HEK293T (cell line): ENCODE results near the gene SRPK1.

ENCODE experiments used
- CTCF ChIA-PET: fragments of 350-600 bp; formaldehyde crosslinking; extraction: SDS; loops from one replicate; lab custom pipeline; 2021; ENCODE audit warnings: antibody characterized with exemption, inconsistent platforms; lab: Yijun Ruan, JAX
- POLR2A ChIA-PET: fragments of 350-600 bp; formaldehyde crosslinking; extraction: SDS; loops from one replicate; lab custom pipeline; 2020; ENCODE audit warnings: antibody characterized with exemption, inconsistent platforms; lab: Yijun Ruan, JAX
- DNase-seq: peaks from one replicate; pipeline ENCODE4 v3.0.0; 2012; ENCODE audit warnings: mixed read lengths; ENCODE audit errors: extremely low spot score
- ARNT ChIP-seq: fragments of 450-650 bp; IDR thresholded peaks from 2 replicates; pipeline ENCODE4 v1.6.1; 2017; ENCODE audit warnings: mild to moderate bottlenecking
- BHLHE40 ChIP-seq: fragments of 450-650 bp; IDR thresholded peaks from 2 replicates; pipeline ENCODE4 v1.6.1; 2016; ENCODE audit warnings: mild to moderate bottlenecking, moderate library complexity, borderline replicate concordance
- CTBP1 ChIP-seq: fragments of 450-650 bp; IDR thresholded peaks from 2 replicates; pipeline ENCODE4 v1.6.1; 2016; ENCODE audit warnings: borderline replicate concordance
- ELF4 ChIP-seq: fragments of 450-650 bp; IDR thresholded peaks from 2 replicates; pipeline ENCODE4 v1.6.1; 2017; ENCODE audit warnings: antibody characterized with exemption
- FOXA1 ChIP-seq: fragments of 450-650 bp; IDR thresholded peaks from 2 replicates; pipeline ENCODE4 v1.6.1; 2016; ENCODE audit warnings: mild to moderate bottlenecking
- FOXK2 ChIP-seq: fragments of 450-650 bp; IDR thresholded peaks from 2 replicates; pipeline ENCODE4 v1.6.1; 2016; ENCODE audit warnings: mild to moderate bottlenecking
- FOXM1 ChIP-seq: fragments of 450-650 bp; IDR thresholded peaks from 2 replicates; pipeline ENCODE4 v1.6.1; 2017; ENCODE audit warnings: mild to moderate bottlenecking, borderline replicate concordance
- HDGF ChIP-seq: fragments of 450-650 bp; IDR thresholded peaks from 2 replicates; pipeline ENCODE4 v1.6.1; 2017; ENCODE audit warnings: antibody characterized with exemption, borderline replicate concordance
- L3MBTL2 ChIP-seq: fragments of 450-650 bp; conservative IDR thresholded peaks from 2 replicates; pipeline ENCODE4 v1.6.1; 2016; ENCODE audit warnings: mild to moderate bottlenecking
- LEF1 ChIP-seq: fragments of 450-650 bp; IDR thresholded peaks from 2 replicates; pipeline ENCODE4 v1.6.1; 2017; ENCODE audit warnings: mild to moderate bottlenecking, borderline replicate concordance
- NFRKB ChIP-seq: fragments of 450-650 bp; IDR thresholded peaks from 2 replicates; pipeline ENCODE4 v1.6.1; 2016; ENCODE audit warnings: mild to moderate bottlenecking, moderate library complexity
- PKNOX1 ChIP-seq: fragments of 450-650 bp; IDR thresholded peaks from 2 replicates; pipeline ENCODE4 v1.6.1; 2016
- SP1 ChIP-seq: fragments of 450-650 bp; IDR thresholded peaks from 2 replicates; pipeline ENCODE4 v1.6.1; 2017
- SUZ12 ChIP-seq: fragments of 450-650 bp; IDR thresholded peaks from 2 replicates; pipeline ENCODE4 v1.6.1; 2016; ENCODE audit warnings: mild to moderate bottlenecking
- TARDBP ChIP-seq: fragments of 450-650 bp; IDR thresholded peaks from 2 replicates; pipeline ENCODE4 v1.6.1; 2016
- ZNF384 ChIP-seq: fragments of 450-650 bp; IDR thresholded peaks from 2 replicates; pipeline ENCODE4 v1.6.1; 2016

The SRPK1 gene

GRCh38 chr6:35874730-35875129 lies 46.2 kb downstream of the SRPK1 start:
- no peak for TF ChIP-seq HDGF
- no peak for DNase-seq
- ChIA-PET CTCF (no interaction called here), POLR2A (no interaction called here)

GRCh38 chr6:35859367-35859766 lies 61.5 kb downstream of the SRPK1 start:
- POLR2A ChIA-PET: no interaction called here
- CTCF ChIA-PET: interaction anchor here (0.6 kb wide), 1 partner anchor 1804 kb away, joined by 3 read pairs; no protein-coding TSS in a partner anchor
- DNase-seq: no peak
- TF ChIP-seq FOXA1 (no peak), ZNF384 (no peak), NFRKB (no peak), SUZ12 (no peak), LEF1 (no peak), ARNT (no peak), L3MBTL2 (no peak), HDGF (no peak), PKNOX1 (no peak), SP1 (no peak), BHLHE40 (no peak), CTBP1 (no peak), TARDBP (no peak), FOXM1 (no peak), FOXK2 (no peak)

GRCh38 chr6:35857853-35858252 lies 63.0 kb downstream of the SRPK1 start:
- ChIA-PET POLR2A (no interaction called here), CTCF (interaction anchor here (0.6 kb wide), 1 partner anchor 528 kb away, joined by 3 read pairs; no protein-coding TSS in a partner anchor)
- no peak for DNase-seq
- TF ChIP-seq NFRKB: no peak

GRCh38 chr6:35856250-35856649 lies 64.6 kb downstream of the SRPK1 start:
- no peak for DNase-seq
- ChIA-PET CTCF (no interaction called here), POLR2A (no interaction called here)
- no peak for TF ChIP-seq BHLHE40
- TF ChIP-seq NFRKB: no peak
- TF ChIP-seq SP1: no peak
- TF ChIP-seq HDGF: no peak
- TF ChIP-seq TARDBP: no peak
- no peak for TF ChIP-seq FOXA1
- no peak for TF ChIP-seq FOXK2
- TF ChIP-seq ELF4: no peak
- TF ChIP-seq SUZ12: no peak
- no peak for TF ChIP-seq CTBP1
- TF ChIP-seq L3MBTL2: no peak
- no peak for TF ChIP-seq LEF1
- TF ChIP-seq ZNF384: no peak
- TF ChIP-seq ARNT: no peak
- TF ChIP-seq PKNOX1: no peak
- no peak for TF ChIP-seq FOXM1

GRCh38 chr6:35852994-35853393 lies 67.9 kb downstream of the SRPK1 start:
- no peak for TF ChIP-seq CTBP1
- no peak for TF ChIP-seq FOXM1
- no peak for TF ChIP-seq TARDBP
- no peak for TF ChIP-seq BHLHE40
- no peak for TF ChIP-seq NFRKB
- TF ChIP-seq FOXA1: no peak
- no peak for TF ChIP-seq FOXK2
- no peak for TF ChIP-seq LEF1
- no peak for TF ChIP-seq HDGF
- TF ChIP-seq SUZ12: no peak
- no peak for TF ChIP-seq SP1
- TF ChIP-seq L3MBTL2: no peak
- DNase-seq: no peak
- POLR2A ChIA-PET: no interaction called here
- CTCF ChIA-PET: no interaction called here

GRCh38 chr6:35850208-35850607 lies 70.7 kb downstream of the SRPK1 start:
- TF ChIP-seq BHLHE40 (no peak), ZNF384 (no peak), PKNOX1 (no peak)
- POLR2A ChIA-PET: no interaction called here
- CTCF ChIA-PET: no interaction called here
- DNase-seq: no peak

GRCh38 chr6:35844290-35844689 lies 76.6 kb downstream of the SRPK1 start:
- TF ChIP-seq PKNOX1: no peak
- no peak for TF ChIP-seq ARNT
- no peak for TF ChIP-seq TARDBP
- no peak for TF ChIP-seq FOXK2
- no peak for TF ChIP-seq SUZ12
- no peak for TF ChIP-seq FOXA1
- TF ChIP-seq HDGF: no peak
- no peak for TF ChIP-seq LEF1
- no peak for TF ChIP-seq BHLHE40
- no peak for TF ChIP-seq NFRKB
- TF ChIP-seq ZNF384: no peak
- TF ChIP-seq L3MBTL2: no peak
- TF ChIP-seq SP1: no peak
- no peak for TF ChIP-seq FOXM1
- TF ChIP-seq CTBP1: no peak
- no peak for TF ChIP-seq ELF4
- ChIA-PET POLR2A (no interaction called here), CTCF (no interaction called here)
- DNase-seq: no peak
